Measurements from ENCODE around the gene ANTXR2.

DNA sequence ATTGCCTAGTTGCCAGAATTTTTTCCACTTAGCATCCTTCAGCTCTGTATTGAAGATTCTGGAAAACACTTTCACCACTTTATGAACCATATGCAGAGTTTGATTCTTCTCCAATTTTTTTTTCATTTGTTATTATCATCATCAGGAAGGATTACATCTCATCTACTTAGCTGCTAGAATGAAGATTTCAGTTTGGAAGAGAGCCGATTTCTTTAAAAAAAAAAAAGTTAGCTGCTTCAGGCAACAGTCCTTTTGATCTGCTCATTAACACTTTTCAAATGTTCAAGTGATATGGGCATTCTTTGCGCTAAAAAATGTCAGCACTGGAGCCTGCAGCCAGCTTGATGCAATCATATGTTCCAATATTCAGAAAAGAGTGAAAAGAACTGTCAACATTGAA lies 76.2 kb downstream of the ANTXR2 start:
- TF ChIP-seq POLR2A (IDR thresholded peaks at IDR 0.05; ENCODE audit: extremely low read depth, insufficient read length): no peak
- TF ChIP-seq, protein P1, sequence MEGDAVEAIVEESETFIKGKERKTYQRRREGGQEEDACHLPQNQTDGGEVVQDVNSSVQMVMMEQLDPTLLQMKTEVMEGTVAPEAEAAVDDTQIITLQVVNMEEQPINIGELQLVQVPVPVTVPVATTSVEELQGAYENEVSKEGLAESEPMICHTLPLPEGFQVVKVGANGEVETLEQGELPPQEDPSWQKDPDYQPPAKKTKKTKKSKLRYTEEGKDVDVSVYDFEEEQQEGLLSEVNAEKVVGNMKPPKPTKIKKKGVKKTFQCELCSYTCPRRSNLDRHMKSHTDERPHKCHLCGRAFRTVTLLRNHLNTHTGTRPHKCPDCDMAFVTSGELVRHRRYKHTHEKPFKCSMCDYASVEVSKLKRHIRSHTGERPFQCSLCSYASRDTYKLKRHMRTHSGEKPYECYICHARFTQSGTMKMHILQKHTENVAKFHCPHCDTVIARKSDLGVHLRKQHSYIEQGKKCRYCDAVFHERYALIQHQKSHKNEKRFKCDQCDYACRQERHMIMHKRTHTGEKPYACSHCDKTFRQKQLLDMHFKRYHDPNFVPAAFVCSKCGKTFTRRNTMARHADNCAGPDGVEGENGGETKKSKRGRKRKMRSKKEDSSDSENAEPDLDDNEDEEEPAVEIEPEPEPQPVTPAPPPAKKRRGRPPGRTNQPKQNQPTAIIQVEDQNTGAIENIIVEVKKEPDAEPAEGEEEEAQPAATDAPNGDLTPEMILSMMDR (IDR thresholded peaks at IDR 0.05; ENCODE audit: low read depth, low read length): no peak
